ENCODE results near the gene TTC13. TPM values are rescaled to one million over a fixed set of nuclear protein-coding genes. Genes with fewer than 3 reads are reported as not detected.

The TTC13 gene
- total and polyA plus RNA-seq, 4 donors, result 2.6 to 17.5 (median 6.8) TPM

GRCh38 chr1:231021540-231022031, 42.9 kb upstream of the TTC13 start (continued):
- no peak for TF ChIP-seq ATF3 (IDR thresholded peaks at IDR 0.05)

- DNase-seq (ENCODE audit: low spot score), result peak; percentile 14
- Histone ChIP-seq H3K4me3 (ENCODE audit: low read depth in 1 of 3, low read length in 3 of 3) (no peak overlapping the region), H3K9me3 (ENCODE audit: control insufficient read depth in 4 of 4, low read length in 3 of 4) (no peaks in the 10 kb centered on the region), H3K9ac (ENCODE audit: low read depth in 1 of 2, low read length in 2 of 2) (no peak overlapping the region), H3K36me3 (ENCODE audit: control insufficient read depth in 4 of 4, insufficient read depth in 3 of 4, low read depth in 1 of 4, low read length in 3 of 4) (peaks cover 0 to 5% (median 0%) of the 10 kb centered on the region in 4 donors), H3K4me1 (ENCODE audit: control insufficient read depth in 4 of 4, insufficient read depth in 4 of 4, low read length in 3 of 4) (no peaks in the 10 kb centered on the region), H3K27me3 (ENCODE audit: control insufficient read depth in 4 of 4, insufficient read depth in 4 of 4, low read length in 3 of 4) (no peaks in the 10 kb centered on the region), H3K27ac (ENCODE audit: low read depth in 1 of 2, low read length in 2 of 2) (no peak overlapping the region)
- WGBS, result 69% methylated on average over 7 of the region's 7 CpGs
- TF ChIP-seq NR2F2 (IDR thresholded peaks at IDR 0.05) (no peak), RXRA (IDR thresholded peaks at IDR 0.05) (no peak), FOXA2 (IDR thresholded peaks at IDR 0.05) (no peak), CTCF (IDR thresholded peaks at IDR 0.05; ENCODE audit: low read depth, low read length, missing input control) (no peak), FOXA1 (IDR thresholded peaks at IDR 0.05) (no peak), HNF4G (IDR thresholded peaks at IDR 0.05) (no peak), YY1 (IDR thresholded peaks at IDR 0.05) (no peak), JUND (IDR thresholded peaks at IDR 0.05) (no peak), GABPA (IDR thresholded peaks at IDR 0.05 in 1 of 2, conservative IDR thresholded peaks at IDR 0.05 in 1 of 2) (no peak), EGR1 (IDR thresholded peaks at IDR 0.05; ENCODE audit: low read depth in 2 of 2) (no peak), RAD21 (IDR thresholded peaks at IDR 0.05) (no peak), MAX (IDR thresholded peaks at IDR 0.05) (no peak), ATF3 (IDR thresholded peaks at IDR 0.05) (no peak), ZBTB33 (IDR thresholded peaks at IDR 0.05) (no peak), HNF4A (conservative IDR thresholded peaks at IDR 0.05) (no peak), TAF1 (conservative IDR thresholded peaks at IDR 0.05) (no peak), REST (IDR thresholded peaks at IDR 0.05) (no peak), SP1 (IDR thresholded peaks at IDR 0.05) (no peak)
Observed at GRCh38 chr1:231020816-231021215, 42.2 kb upstream of the TTC13 start.
